GM12878 (cell line): ENCODE data around the gene ROCK2. TPM values are rescaled to one million over a fixed set of nuclear protein-coding genes. Genes with fewer than 3 reads are reported as not detected.

Source experiments
- ATAC-seq: fragments of 200-7000 bp; cut with Tn5 transposase; 3 replicates; pipeline ENCODE4 v1.9.1; 2020; ENCODE audit warnings: mild to moderate bottlenecking, moderate library complexity
- BruUV-seq: library from RNA; stranded (reverse); fragments of 400-500 nt; replicated peaks from 2 replicates; lab custom pipeline; 2021; lab: Mats Ljungman, UMichigan
- CTCF ChIA-PET: fragments of 300-600 bp; sonication (Branson Sonifier 250); formaldehyde crosslinking; extraction: SDS; loops from one replicate; lab custom pipeline; 2021; ENCODE audit warnings: inconsistent platforms; lab: Yijun Ruan, JAX
- POLR2A ChIA-PET: fragments of 350-600 bp; formaldehyde crosslinking; extraction: SDS; loops from one replicate; lab custom pipeline; 2021; ENCODE audit warnings: inconsistent platforms; lab: Charles Lee
- RAD21 ChIA-PET: fragments of 300-600 bp; sonication (Branson Sonifier 250); formaldehyde crosslinking; loops from one replicate; lab custom pipeline; 2023; ENCODE audit warnings: antibody characterized with exemption; ENCODE audit not compliant: unreplicated experiment; lab: Charles Lee
- SMC1A ChIA-PET: fragments of 300-600 bp; sonication (Branson Sonifier 250); formaldehyde crosslinking; loops from one replicate; lab custom pipeline; 2023; ENCODE audit not compliant: unreplicated experiment, uncharacterized antibody; lab: Charles Lee
- DNase-seq: peaks from one replicate; pipeline ENCODE4 v3.0.0-alpha.2; 2011; ENCODE audit warnings: low read depth, low spot score
- FAIRE-seq: peaks from 3 replicates; lab custom pipeline; 2011; peaks lifted over from hg19 to GRCh38; lab: Jason Lieb, UNC
- H2AFZ ChIP-seq: 2 replicates; pipeline ENCODE4 v1.6.0; 2011; ENCODE audit warnings: low read depth, low read length, control low read depth; ENCODE audit not compliant: control insufficient read depth
- H3K27ac ChIP-seq: 2 replicates; pipeline ENCODE4 v1.5.1; 2011; ENCODE audit warnings: control low read depth; ENCODE audit not compliant: control insufficient read depth, insufficient read depth
- H3K27me3 ChIP-seq, 2 experiments: replicated peaks in 1 of 2; 2 replicates each; pipeline versions ENCODE4 v1.6.0 to v1.6.1; 2011; ENCODE audit warnings: low read length in 1 of 2; ENCODE audit not compliant: control insufficient read depth in 2 of 2, insufficient read depth in 2 of 2
- H3K36me3 ChIP-seq, 2 experiments: 2 replicates each; pipeline ENCODE4 v1.5.1; 2011; ENCODE audit warnings: low read length in 1 of 2; ENCODE audit not compliant: control insufficient read depth in 2 of 2, insufficient read depth in 2 of 2
- H3K4me1 ChIP-seq: 2 replicates; pipeline ENCODE4 v1.6.1; 2011; ENCODE audit warnings: mild to moderate bottlenecking, low read length, moderate library complexity, mixed read lengths; ENCODE audit not compliant: control insufficient read depth, insufficient read depth
- H3K4me2 ChIP-seq: 2 replicates; pipeline ENCODE4 v1.6.0; 2011; ENCODE audit warnings: control low read depth; ENCODE audit not compliant: control insufficient read depth, insufficient read depth
- H3K4me3 ChIP-seq: fragments of 200-600 bp; sonication (generic); 2 replicates; pipeline ENCODE4 v1.5.1; 2016
- H3K79me2 ChIP-seq: 2 replicates; pipeline ENCODE4 v1.6.0; 2011; ENCODE audit warnings: low read length; ENCODE audit not compliant: control insufficient read depth, insufficient read depth
- H3K9ac ChIP-seq: 2 replicates; pipeline ENCODE4 v1.8.0; 2011; ENCODE audit warnings: low read length, control low read depth, mixed read lengths; ENCODE audit not compliant: control insufficient read depth, insufficient read depth
- H3K9me3 ChIP-seq: replicated peaks from 3 replicates; pipeline ENCODE4 v1.5.1; 2011; ENCODE audit warnings: mild to moderate bottlenecking, low read length; ENCODE audit not compliant: control insufficient read depth, insufficient read depth
- H4K20me1 ChIP-seq: 2 replicates; pipeline ENCODE4 v1.6.0; 2011; ENCODE audit not compliant: control insufficient read depth, insufficient read depth
- ASH2L ChIP-seq: fragments of 300-600, 200-600 bp; sonication (generic); IDR thresholded peaks from 2 replicates; pipeline ENCODE4 v1.6.1; 2017; ENCODE audit warnings: low read depth, mild to moderate bottlenecking, borderline replicate concordance
- EZH2 ChIP-seq: IDR thresholded peaks from 2 replicates; pipeline ENCODE4 v1.6.1; 2012; ENCODE audit warnings: low read depth, mild to moderate bottlenecking, control low read depth, inconsistent platforms, low read length, borderline replicate concordance; ENCODE audit not compliant: control insufficient read depth
- FOS ChIP-seq: IDR thresholded peaks from 3 replicates; pipeline ENCODE4 v1.6.1; 2011; ENCODE audit warnings: borderline replicate concordance; ENCODE audit not compliant: insufficient read length; ENCODE audit errors: extremely low read depth
- RAD51 ChIP-seq: fragments of 450-650 bp; IDR thresholded peaks from 2 replicates; pipeline ENCODE4 v1.6.1; 2016; ENCODE audit warnings: moderate library complexity, mild to moderate bottlenecking, inconsistent platforms
- RCOR1 ChIP-seq: conservative IDR thresholded peaks from 2 replicates; pipeline ENCODE4 v1.6.1; 2012; ENCODE audit warnings: low read depth, low read length, improper control_type of control experiment
- STAT1 ChIP-seq: fragments of 450-650 bp; conservative IDR thresholded peaks from 2 replicates; pipeline ENCODE4 v1.6.1; 2014; ENCODE audit warnings: antibody characterized with exemption, mild to moderate bottlenecking
- TAF1 ChIP-seq: IDR thresholded peaks from 2 replicates; pipeline ENCODE4 v1.6.1; 2011; ENCODE audit warnings: mild to moderate bottlenecking, low read depth, low read length, borderline replicate concordance
- WGBS: methylation state at CpG from one replicate; pipeline ENCODE4 v1.1.6; 2016; ENCODE audit warnings: low lambda C conversion rate; ENCODE audit not compliant: insufficient replicate concordance, insufficient coverage; ENCODE audit errors: missing lambda C conversion rate; 5-methylcytosine and 5-hydroxymethylcytosine counted together
- in situ Hi-C: fragments of 300-500 bp; cut with MboI; formaldehyde crosslinking; loops from 9 replicates; pipeline ENCODE4 v1.14.3; 2018; ENCODE audit warnings: mixed read lengths
- intact Hi-C: fragments of 100-400 bp; cut with micrococcal nuclease; formaldehyde crosslinking; loops from one replicate; pipeline ENCODE4 v1.14.2; 2022; ENCODE audit not compliant: unreplicated experiment
- polyA plus RNA-seq, 11 experiments: library from polyadenylated mRNA; depleted of rRNA in 4 of 11; unstranded in 6 of 11; stranded (reverse) in 5 of 11; fragments of >200 nt; fragmentation: Nextera tagmentation in 4 of 11; fragmentation: Illumina TruSeq in 1 of 11; extraction: Ambion mirVana in 4 of 11; extraction: Trizol in 1 of 11; gene quantifications; 1 replicate in 1 of 11; 2 replicates in 10 of 11; pipeline versions ENCODE4 v1.2.1 to v1.2.3, GENCODE V29; 2011 to 2016; ENCODE audit warnings: inconsistent platforms in 2 of 11, missing spikeins in 2 of 11, low read depth in 1 of 11
- total RNA-seq, 4 experiments: library from RNA; depleted of rRNA in 3 of 4; stranded (reverse); fragments of >200 nt in 3 of 4; fragmentation: Illumina TruSeq in 1 of 4; extraction: Trizol in 1 of 4; gene quantifications; 2 replicates each; pipeline versions ENCODE4 v1.2.1 to v1.2.3, GENCODE V29; 2013 to 2021
- TF ChIP-seq, protein P1 (sequence below): fragments of 450-650 bp; formaldehyde crosslinking; IDR thresholded peaks from 2 replicates; pipeline ENCODE4 v1.4.0; 2022; ENCODE audit warnings: mild to moderate bottlenecking, moderate library complexity

The ROCK2 gene
- total and polyA plus RNA-seq, 10 of the 15 experiments (the other 5 are each of a cell fraction or from before 2014, with no cell fraction given): 4.6 to 22.1 (median 8.3) TPM

DNA sequence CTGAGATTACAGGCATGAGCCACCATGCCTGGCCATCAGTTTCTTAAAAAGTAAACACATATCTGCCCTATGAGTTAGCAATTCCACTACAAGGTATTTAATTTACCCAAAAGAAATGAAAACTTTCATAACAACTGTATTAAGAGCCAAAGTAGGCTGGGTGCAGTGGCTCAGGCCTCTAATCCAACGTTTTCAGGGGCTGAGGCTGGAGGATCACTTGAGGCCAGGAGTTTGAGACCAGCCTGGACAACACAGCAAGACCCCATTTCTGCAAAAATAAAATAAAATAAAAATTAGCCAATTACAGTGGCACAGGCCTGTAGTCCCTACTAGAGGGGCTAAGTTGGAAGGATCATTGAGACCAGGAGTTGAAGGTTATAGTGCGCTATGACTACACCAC lies 6.5 kb downstream of the ROCK2 start:
- H3K4me2 ChIP-seq: no peak overlapping the region
- no peak for ATAC-seq
- no peak for TF ChIP-seq STAT1
- TF ChIP-seq ASH2L: no peak
- no peak for TF ChIP-seq EZH2
- TF ChIP-seq TAF1: no peak
- TF ChIP-seq RAD51: no peak
- TF ChIP-seq, protein P1, sequence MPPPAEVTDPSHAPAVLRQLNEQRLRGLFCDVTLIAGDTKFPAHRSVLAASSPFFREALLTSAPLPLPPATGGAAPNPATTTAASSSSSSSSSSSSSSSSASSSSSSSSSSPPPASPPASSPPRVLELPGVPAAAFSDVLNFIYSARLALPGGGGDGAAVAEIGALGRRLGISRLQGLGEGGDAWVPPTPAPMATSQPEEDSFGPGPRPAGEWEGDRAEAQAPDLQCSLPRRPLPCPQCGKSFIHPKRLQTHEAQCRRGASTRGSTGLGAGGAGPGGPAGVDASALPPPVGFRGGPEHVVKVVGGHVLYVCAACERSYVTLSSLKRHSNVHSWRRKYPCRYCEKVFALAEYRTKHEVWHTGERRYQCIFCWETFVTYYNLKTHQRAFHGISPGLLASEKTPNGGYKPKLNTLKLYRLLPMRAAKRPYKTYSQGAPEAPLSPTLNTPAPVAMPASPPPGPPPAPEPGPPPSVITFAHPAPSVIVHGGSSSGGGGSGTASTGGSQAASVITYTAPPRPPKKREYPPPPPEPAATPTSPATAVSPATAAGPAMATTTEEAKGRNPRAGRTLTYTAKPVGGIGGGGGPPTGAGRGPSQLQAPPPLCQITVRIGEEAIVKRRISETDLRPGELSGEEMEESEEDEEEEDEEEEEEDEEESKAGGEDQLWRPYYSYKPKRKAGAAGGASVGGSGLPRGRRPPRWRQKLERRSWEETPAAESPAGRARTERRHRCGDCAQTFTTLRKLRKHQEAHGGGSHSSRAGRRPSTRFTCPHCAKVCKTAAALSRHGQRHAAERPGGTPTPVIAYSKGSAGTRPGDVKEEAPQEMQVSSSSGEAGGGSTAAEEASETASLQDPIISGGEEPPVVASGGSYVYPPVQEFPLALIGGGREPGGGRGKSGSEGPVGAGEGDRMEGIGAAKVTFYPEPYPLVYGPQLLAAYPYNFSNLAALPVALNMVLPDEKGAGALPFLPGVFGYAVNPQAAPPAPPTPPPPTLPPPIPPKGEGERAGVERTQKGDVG (CRISPR knock-in tag): no peak
- no peak for TF ChIP-seq FOS
- no peak for TF ChIP-seq RCOR1
- TF ChIP-seq, all 136 proteins: peak for 0
- BruUV-seq: no TSS peak
- H2AFZ ChIP-seq: no peak overlapping the region
- no peaks in the 10 kb centered on the region for H3K27me3 ChIP-seq
- intact Hi-C loops (no loop called here), in situ Hi-C loops (no loop called here)
- no peak overlapping the region for H3K9ac ChIP-seq
- H3K36me3 ChIP-seq: no peaks in the 10 kb centered on the region
- no peaks in the 10 kb centered on the region for H4K20me1 ChIP-seq
- peaks cover 71% of the 10 kb centered on the region for H3K79me2 ChIP-seq
- no peak for DNase-seq
- POLR2A ChIA-PET: no interaction called here
- H3K27ac ChIP-seq: no peak overlapping the region
- no peak overlapping the region for H3K4me3 ChIP-seq
- FAIRE-seq: no peak
- no peaks in the 10 kb centered on the region for H3K4me1 ChIP-seq
- CTCF ChIA-PET: no interaction called here
- H3K9me3 ChIP-seq: no peaks in the 10 kb centered on the region; the same call in 2 of the 3 replicates
- SMC1A ChIA-PET: no interaction called here
- WGBS: 68% methylated on average over 2 of the region's 2 CpGs
- RAD21 ChIA-PET: no interaction called here
